Measurements from ENCODE around the gene GPR35. TPM values are rescaled to one million over a fixed set of nuclear protein-coding genes. Genes with fewer than 3 reads are reported as not detected.

The GPR35 gene
- total RNA-seq, 4 donors from 2014 or later, result 0.72 to 1.8 (median 0.87) TPM

- in situ Hi-C loops (cut with MboI; ENCODE audit: low sequenced_read_pairs in 4 of 4), result no loop called here
- no peak for ATAC-seq
- intact Hi-C loops (cut with DNase I; ENCODE audit: low total_unique reads), result no loop called here
Observed at GRCh38 chr2:240627736-240628506, 2.6 kb downstream of the GPR35 start.

GRCh38 chr2:240628507-240628807 lies 3.2 kb downstream of the GPR35 start:
- H3K4me1 ChIP-seq, result no peaks in the 10 kb centered on the region
- no peak for ATAC-seq
- no peaks in the 10 kb centered on the region for H3K9me3 ChIP-seq
- intact Hi-C loops (cut with DNase I; ENCODE audit: low total_unique reads) (no loop called here), in situ Hi-C loops (cut with MboI; ENCODE audit: low sequenced_read_pairs in 4 of 4) (no loop called here)
- H3K27me3 ChIP-seq, result no peaks in the 10 kb centered on the region
- H3K27ac ChIP-seq, result no peak overlapping the region
- TF ChIP-seq CTCF (IDR thresholded peaks at IDR 0.05 in 4 of 5, conservative IDR thresholded peaks at IDR 0.05 in 1 of 5) (no peak), POLR2A (IDR thresholded peaks at IDR 0.05) (no peak)
- H3K36me3 ChIP-seq, result no peaks in the 10 kb centered on the region
- H3K4me3 ChIP-seq, result no peak overlapping the region
- no peak for DNase-seq

More at GRCh38 chr2:240627736-240628506, 2.6 kb downstream of the GPR35 start:
- Histone ChIP-seq H3K27ac (no peak overlapping the region), H3K36me3 (no peaks in the 10 kb centered on the region), H3K27me3 (no peaks in the 10 kb centered on the region), H3K9me3 (no peaks in the 10 kb centered on the region), H3K4me3 (no peak overlapping the region), H3K4me1 (no peaks in the 10 kb centered on the region)
- TF ChIP-seq CTCF (IDR thresholded peaks at IDR 0.05 in 4 of 5, conservative IDR thresholded peaks at IDR 0.05 in 1 of 5) (no peak), POLR2A (IDR thresholded peaks at IDR 0.05) (no peak)
- DNase-seq, result peak; percentile 1 to 8

GRCh38 chr2:240628808-240629618 lies 3.7 kb downstream of the GPR35 start:
- ATAC-seq (no peak), DNase-seq (peak in 1 of 2 donors; percentile 6)
- Histone ChIP-seq H3K9me3 (no peaks in the 10 kb centered on the region), H3K36me3 (no peaks in the 10 kb centered on the region), H3K4me3 (no peak overlapping the region), H3K4me1 (no peaks in the 10 kb centered on the region), H3K27ac (no peak overlapping the region), H3K27me3 (no peaks in the 10 kb centered on the region)
- intact Hi-C loops (cut with DNase I; ENCODE audit: low total_unique reads) (no loop called here), in situ Hi-C loops (cut with MboI; ENCODE audit: low sequenced_read_pairs in 4 of 4) (no loop called here)
- TF ChIP-seq CTCF (IDR thresholded peaks at IDR 0.05 in 4 of 5, conservative IDR thresholded peaks at IDR 0.05 in 1 of 5) (no peak), POLR2A (IDR thresholded peaks at IDR 0.05) (no peak)

- in situ Hi-C loops (cut with MboI; ENCODE audit: low sequenced_read_pairs in 4 of 4) (no loop called here), intact Hi-C loops (cut with DNase I; ENCODE audit: low total_unique reads) (no loop called here)
- Histone ChIP-seq H3K27me3 (no peaks in the 10 kb centered on the region), H3K36me3 (no peaks in the 10 kb centered on the region), H3K4me1 (no peaks in the 10 kb centered on the region), H3K4me3 (no peak overlapping the region), H3K27ac (no peak overlapping the region), H3K9me3 (no peaks in the 10 kb centered on the region)
- TF ChIP-seq CTCF (IDR thresholded peaks at IDR 0.05 in 4 of 5, conservative IDR thresholded peaks at IDR 0.05 in 1 of 5) (no peak), POLR2A (IDR thresholded peaks at IDR 0.05) (no peak)
- ATAC-seq (no peak), DNase-seq (no peak)
Observed at GRCh38 chr2:240629619-240629967, 4.3 kb downstream of the GPR35 start.

All from gastrocnemius medialis (tissue), 4 donors.